Measurements from ENCODE around the gene PKP4. TPM values are rescaled to one million over a fixed set of nuclear protein-coding genes. Genes with fewer than 3 reads are reported as not detected.
A peak's percentile ranks its signal among the peaks of the same experiment; 100 is the strongest.

The PKP4 gene
- total RNA-seq, 1 experiment from 2014 or later, result 52.0 TPM

DNA sequence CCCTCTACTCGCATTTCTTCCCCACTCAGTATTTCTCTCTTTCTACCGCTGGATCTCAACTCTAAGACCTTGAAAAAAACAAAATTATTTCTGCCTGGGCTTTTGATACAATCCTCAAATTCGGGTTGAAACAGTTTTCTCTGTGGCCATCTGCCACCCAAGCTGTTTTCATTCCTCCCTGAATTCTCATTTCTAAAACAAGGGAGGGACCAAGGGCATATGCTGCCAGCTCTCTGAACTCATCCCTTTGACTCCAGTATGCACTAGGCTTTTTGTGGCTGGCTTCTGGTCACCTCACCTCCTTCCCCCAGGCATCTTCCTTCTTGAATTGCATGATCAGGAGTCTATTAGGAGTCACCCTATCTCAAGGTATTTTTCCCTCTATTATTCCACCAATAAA, 49.7 kb upstream of the PKP4 start:
- no peak overlapping the region for H2BK5ac ChIP-seq (ENCODE audit: insufficient read length, low read length)
- Mint-ChIP-seq H3K27me3 (ENCODE audit: low read depth) (no peaks in the 10 kb centered on the region; the same call in 1 of the 2 replicates), H3K27ac (no peak overlapping the region)

More for the DNA sequence above, 49.7 kb upstream of the PKP4 start:
- H3K27me3 ChIP-seq (ENCODE audit: insufficient read depth, low read length), result no peaks in the 10 kb centered on the region
- TF ChIP-seq, protein P1, sequence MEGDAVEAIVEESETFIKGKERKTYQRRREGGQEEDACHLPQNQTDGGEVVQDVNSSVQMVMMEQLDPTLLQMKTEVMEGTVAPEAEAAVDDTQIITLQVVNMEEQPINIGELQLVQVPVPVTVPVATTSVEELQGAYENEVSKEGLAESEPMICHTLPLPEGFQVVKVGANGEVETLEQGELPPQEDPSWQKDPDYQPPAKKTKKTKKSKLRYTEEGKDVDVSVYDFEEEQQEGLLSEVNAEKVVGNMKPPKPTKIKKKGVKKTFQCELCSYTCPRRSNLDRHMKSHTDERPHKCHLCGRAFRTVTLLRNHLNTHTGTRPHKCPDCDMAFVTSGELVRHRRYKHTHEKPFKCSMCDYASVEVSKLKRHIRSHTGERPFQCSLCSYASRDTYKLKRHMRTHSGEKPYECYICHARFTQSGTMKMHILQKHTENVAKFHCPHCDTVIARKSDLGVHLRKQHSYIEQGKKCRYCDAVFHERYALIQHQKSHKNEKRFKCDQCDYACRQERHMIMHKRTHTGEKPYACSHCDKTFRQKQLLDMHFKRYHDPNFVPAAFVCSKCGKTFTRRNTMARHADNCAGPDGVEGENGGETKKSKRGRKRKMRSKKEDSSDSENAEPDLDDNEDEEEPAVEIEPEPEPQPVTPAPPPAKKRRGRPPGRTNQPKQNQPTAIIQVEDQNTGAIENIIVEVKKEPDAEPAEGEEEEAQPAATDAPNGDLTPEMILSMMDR (conservative IDR thresholded peaks at IDR 0.05), result no peak
- Mint-ChIP-seq H3K9me3 (peaks cover 14 to 20% of the 10 kb centered on the region in 2 experiments), H3K4me1 (peaks cover 14 to 16% of the 10 kb centered on the region in 2 experiments), H3K4me3 (no peak overlapping the region), H3K36me3 (ENCODE audit: insufficient read depth in 1 of 3, low read depth in 3 of 3) (peaks cover 3 to 25% (median 8%) of the 10 kb centered on the region in 3 experiments; a peak in 6 of 7 replicates)
- H3T11ph ChIP-seq (ENCODE audit: low read length), result no peak overlapping the region
- no peak overlapping the region for H2BK15ac ChIP-seq (ENCODE audit: low read depth, low read length)
- no peak for DNase-seq
- no peak overlapping the region for H3K9ac ChIP-seq (ENCODE audit: extremely low read depth, insufficient read length, low read length)
- no peaks in the 10 kb centered on the region for H3K9me3 ChIP-seq (ENCODE audit: control insufficient read depth, low read depth, low read length)
- no peak overlapping the region for H3K4me2 ChIP-seq (ENCODE audit: insufficient read depth, insufficient read length, low read length)
- no peaks in the 10 kb centered on the region for H3K79me2 ChIP-seq (ENCODE audit: insufficient read depth, low read length)
- no peak overlapping the region for H2BK12ac ChIP-seq (ENCODE audit: insufficient read length, low read depth, low read length)
- no peak overlapping the region for H3K56ac ChIP-seq (ENCODE audit: insufficient read length, low read depth, low read length)
- H4K91ac ChIP-seq (ENCODE audit: insufficient read length, low read depth, low read length), result no peak overlapping the region
- no peaks in the 10 kb centered on the region for H3K23me2 ChIP-seq (ENCODE audit: insufficient read length, low read depth, low read length, poor library complexity, severe bottlenecking)
- H3K23ac ChIP-seq (ENCODE audit: insufficient read length, low read depth, low read length), result no peak overlapping the region
- H4K5ac ChIP-seq (ENCODE audit: insufficient read length, low read depth, low read length), result no peak overlapping the region
- H3K4ac ChIP-seq (ENCODE audit: low read depth, low read length), result no peak overlapping the region
- H3K79me1 ChIP-seq (ENCODE audit: insufficient read depth, low read depth, low read length, poor library complexity, severe bottlenecking), result no peaks in the 10 kb centered on the region
- H2BK20ac ChIP-seq (ENCODE audit: low read depth, low read length, poor library complexity, severe bottlenecking), result peak overlapping the region; percentile 96
- no peak overlapping the region for H2AK5ac ChIP-seq (ENCODE audit: insufficient read length, low read length)
- H2BK120ac ChIP-seq (ENCODE audit: low read depth, low read length, poor library complexity, severe bottlenecking), result no peak overlapping the region
- no peak overlapping the region for H4K8ac ChIP-seq (replicated peaks; ENCODE audit: insufficient read length, low read depth, low read length)
- H2AFZ ChIP-seq (ENCODE audit: low read length), result no peak overlapping the region
- H3K14ac ChIP-seq (ENCODE audit: insufficient read depth, low read length), result no peak overlapping the region
- no peak overlapping the region for H3K18ac ChIP-seq (ENCODE audit: insufficient read length, low read depth, low read length)
- peaks cover 2% of the 10 kb centered on the region; the same call in 1 of the 2 replicates for H3K4me1 ChIP-seq (ENCODE audit: insufficient read depth, low read length)
- no peaks in the 10 kb centered on the region for H4K20me1 ChIP-seq (ENCODE audit: control insufficient read depth, insufficient read depth, insufficient read length)
- no peak overlapping the region for H3K27ac ChIP-seq (ENCODE audit: insufficient read length, low read depth, low read length)
- WGBS (ENCODE audit: extremely low coverage, insufficient read length, low lambda C conversion rate), result no CpG with 5 or more reads among the region's 3 CpGs
